ENCODE data around the gene PLD2.

The PLD2 gene

DNA sequence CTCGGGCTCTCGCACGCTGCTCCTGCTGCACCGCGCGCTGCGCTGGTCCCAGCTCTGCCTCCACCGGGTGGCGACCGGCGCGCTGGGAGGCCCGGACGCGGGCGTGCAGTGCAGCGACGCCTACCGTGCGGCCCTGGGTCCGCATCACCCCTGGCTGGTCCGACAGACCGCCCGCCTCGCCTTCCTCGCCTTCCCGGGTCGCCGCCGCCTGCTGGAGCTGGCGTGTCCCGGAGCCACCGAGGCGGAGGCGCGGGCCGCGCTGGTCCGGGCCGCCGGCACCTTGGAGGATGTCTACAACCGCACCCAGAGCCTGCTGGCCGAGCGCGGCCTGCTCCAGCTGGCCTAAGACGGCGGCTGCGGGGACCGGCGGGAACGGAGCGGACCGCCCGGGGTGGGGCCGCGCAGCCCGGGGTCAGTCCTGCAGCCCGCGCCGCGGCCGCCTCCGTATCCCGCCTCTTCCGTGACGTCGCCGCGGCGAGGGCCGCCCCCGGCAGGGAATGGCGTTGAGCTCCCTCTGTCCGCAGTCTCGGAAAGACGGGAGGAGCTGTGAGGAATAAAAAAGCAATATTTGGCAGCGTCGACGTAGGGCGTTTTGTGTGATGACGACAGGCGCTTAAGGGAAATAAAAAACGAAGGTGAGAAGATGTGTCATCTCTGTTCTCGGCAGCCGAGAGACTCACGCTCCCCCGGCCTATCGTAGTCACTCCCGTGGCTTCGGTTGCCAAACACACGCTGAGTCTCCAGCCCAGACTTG lies 16.8 kb upstream of the PLD2 start:
- Histone ChIP-seq H3K9me3 (ENCODE audit: control insufficient read depth in 1 of 2, low read length in 2 of 2) (no peaks in the 10 kb centered on the region), H3K4me3 (ENCODE audit: low read depth in 1 of 2, low read length in 2 of 2) (peak overlapping the region; percentile 73 to 86), H3K9ac (ENCODE audit: low read depth in 1 of 2, low read length in 2 of 2) (peak overlapping the region; percentile 88 to 90), H3K4me1 (ENCODE audit: control insufficient read depth in 1 of 2, insufficient read depth in 2 of 2, low read length in 2 of 2) (peaks cover 21 to 31% of the 10 kb centered on the region in 2 donors), H3K27ac (ENCODE audit: low read depth, low read length) (peak overlapping the region; percentile 92), H3K36me3 (ENCODE audit: control insufficient read depth in 1 of 2, insufficient read depth in 2 of 2, low read length in 2 of 2) (peaks cover 0 to 3% of the 10 kb centered on the region in 2 donors), H3K27me3 (ENCODE audit: control insufficient read depth in 1 of 2, insufficient read depth in 2 of 2, low read length in 2 of 2) (no peaks in the 10 kb centered on the region)

DNA sequence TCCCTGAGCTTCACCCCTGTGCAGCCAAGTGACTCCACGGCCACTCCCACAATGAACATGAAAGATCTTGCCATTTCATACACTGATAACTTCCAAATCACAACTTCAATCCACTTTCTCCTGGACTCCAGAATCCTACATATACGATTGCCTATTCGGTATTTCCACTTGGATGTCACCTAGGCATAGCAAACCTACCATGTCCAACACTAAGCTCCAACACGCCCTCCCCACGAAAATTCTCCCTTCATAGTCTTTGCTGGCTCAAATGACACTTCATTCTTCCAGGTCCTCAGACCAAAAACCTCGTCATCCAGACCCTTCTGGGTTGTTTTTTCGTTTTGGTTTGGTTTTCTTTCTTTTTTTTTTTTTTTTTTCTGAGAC lies 16.3 kb upstream of the PLD2 start:
- H3K27ac ChIP-seq (ENCODE audit: low read depth, low read length) = peak overlapping the region; percentile 92
- H3K9ac ChIP-seq (ENCODE audit: low read depth in 1 of 2, low read length in 2 of 2) = peak overlapping the region; percentile 88 to 90
- no peaks in the 10 kb centered on the region for H3K27me3 ChIP-seq (ENCODE audit: control insufficient read depth in 1 of 2, insufficient read depth in 2 of 2, low read length in 2 of 2)
- H3K4me3 ChIP-seq (ENCODE audit: low read depth in 1 of 2, low read length in 2 of 2) = peak overlapping the region; percentile 73 to 86
- peaks cover 0 to 2% of the 10 kb centered on the region in 2 donors for H3K36me3 ChIP-seq (ENCODE audit: control insufficient read depth in 1 of 2, insufficient read depth in 2 of 2, low read length in 2 of 2)
- no peaks in the 10 kb centered on the region for H3K9me3 ChIP-seq (ENCODE audit: control insufficient read depth in 1 of 2, low read length in 2 of 2)
- peaks cover 20 to 27% of the 10 kb centered on the region in 2 donors for H3K4me1 ChIP-seq (ENCODE audit: control insufficient read depth in 1 of 2, insufficient read depth in 2 of 2, low read length in 2 of 2)

DNA sequence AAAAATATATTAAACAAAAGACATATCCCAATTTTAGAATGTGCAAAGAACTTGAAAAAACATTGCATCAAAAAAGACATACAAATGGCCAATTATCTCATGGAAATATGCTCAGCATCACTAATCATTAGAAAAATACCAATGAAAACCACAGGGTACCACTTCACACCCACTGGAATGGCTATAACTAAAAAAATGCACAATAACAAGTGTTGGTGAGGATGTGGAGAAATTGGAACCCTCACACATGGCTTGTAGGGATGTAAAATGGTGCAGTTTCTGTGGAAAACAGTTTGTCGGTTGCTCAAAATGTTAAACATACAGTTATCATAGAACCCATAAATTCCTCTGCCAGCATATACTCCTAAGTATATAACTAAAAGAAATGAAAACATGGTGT lies 11.8 kb upstream of the PLD2 start:
- H3K4me1 ChIP-seq (ENCODE audit: control insufficient read depth in 1 of 2, insufficient read depth in 2 of 2, low read length in 2 of 2) = peaks cover 13% of the 10 kb centered on the region in 2 donors
- H3K27me3 ChIP-seq (ENCODE audit: control insufficient read depth in 1 of 2, insufficient read depth in 2 of 2, low read length in 2 of 2) = no peaks in the 10 kb centered on the region
- peaks cover 8 to 18% of the 10 kb centered on the region in 2 donors for H3K36me3 ChIP-seq (ENCODE audit: control insufficient read depth in 1 of 2, insufficient read depth in 2 of 2, low read length in 2 of 2)
- no peak overlapping the region for H3K27ac ChIP-seq (ENCODE audit: low read depth, low read length)
- no peaks in the 10 kb centered on the region for H3K9me3 ChIP-seq (ENCODE audit: control insufficient read depth in 1 of 2, low read length in 2 of 2)
- peak overlapping the region; percentile 98 to 100 for H3K4me3 ChIP-seq (ENCODE audit: low read depth in 1 of 2, low read length in 2 of 2)
- no peak overlapping the region for H3K9ac ChIP-seq (ENCODE audit: low read depth in 1 of 2, low read length in 2 of 2)

DNA sequence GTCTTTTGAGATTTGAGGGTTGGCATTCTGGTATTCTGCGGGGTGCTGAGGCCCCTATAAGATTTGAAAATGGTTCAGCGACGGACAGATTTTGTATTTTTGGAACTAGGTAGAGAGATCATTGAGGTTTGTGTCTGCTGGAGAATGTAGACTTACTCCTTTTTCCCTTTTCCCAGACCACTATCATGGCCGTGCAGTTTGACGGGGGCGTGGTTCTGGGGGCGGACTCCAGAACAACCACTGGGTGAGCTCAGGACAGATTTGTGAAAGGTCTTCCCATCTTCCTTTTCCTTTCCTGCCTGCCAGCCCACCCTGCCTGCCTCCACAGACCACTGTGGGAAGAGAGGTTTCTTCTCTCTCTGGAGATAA lies 10.4 kb upstream of the PLD2 start:
- H3K36me3 ChIP-seq (ENCODE audit: control insufficient read depth in 1 of 2, insufficient read depth in 2 of 2, low read length in 2 of 2) = peaks cover 8 to 18% of the 10 kb centered on the region in 2 donors
- no peaks in the 10 kb centered on the region for H3K9me3 ChIP-seq (ENCODE audit: control insufficient read depth in 1 of 2, low read length in 2 of 2)
- no peaks in the 10 kb centered on the region for H3K27me3 ChIP-seq (ENCODE audit: control insufficient read depth in 1 of 2, insufficient read depth in 2 of 2, low read length in 2 of 2)
- peaks cover 9 to 10% of the 10 kb centered on the region in 2 donors for H3K4me1 ChIP-seq (ENCODE audit: control insufficient read depth in 1 of 2, insufficient read depth in 2 of 2, low read length in 2 of 2)
- peak overlapping the region; percentile 98 to 100 for H3K4me3 ChIP-seq (ENCODE audit: low read depth in 1 of 2, low read length in 2 of 2)
- peak overlapping the region; percentile 37 for H3K27ac ChIP-seq (ENCODE audit: low read depth, low read length)
- H3K9ac ChIP-seq (ENCODE audit: low read depth in 1 of 2, low read length in 2 of 2) = peak overlapping the region; percentile 81 to 97

DNA sequence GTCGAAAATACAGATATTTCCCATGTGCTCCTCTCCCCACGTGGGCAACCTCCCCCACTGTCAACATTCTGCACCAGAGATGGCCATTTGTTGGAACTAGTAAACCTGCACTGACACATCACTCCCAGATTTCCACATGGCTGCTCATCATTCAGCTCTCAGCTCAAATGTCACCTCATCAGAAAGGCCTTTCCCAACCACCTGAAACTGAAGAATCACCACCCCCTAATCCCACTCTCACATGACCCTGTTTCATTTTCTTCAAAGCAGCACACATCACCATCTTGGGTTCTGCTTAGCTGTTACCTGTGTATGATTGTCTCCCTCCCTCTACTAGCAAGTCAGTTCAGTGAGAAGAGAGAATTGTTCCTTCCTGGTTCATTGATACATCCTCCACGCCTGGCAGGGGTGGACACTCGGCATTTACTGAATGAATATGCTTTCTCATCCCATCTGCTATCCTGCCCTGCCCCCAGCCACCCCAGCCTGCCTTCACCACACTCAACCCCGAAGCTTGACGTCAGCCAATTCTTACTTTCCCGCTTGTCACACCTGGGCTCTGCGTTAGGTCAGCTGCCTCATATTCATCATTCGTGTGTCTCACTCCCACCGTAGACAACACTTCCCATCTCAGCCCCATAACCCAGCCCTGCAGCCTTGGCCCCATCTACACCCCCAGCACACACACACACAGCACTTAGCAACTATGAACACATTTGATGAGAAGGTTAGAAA lies 6.3 kb upstream of the PLD2 start:
- Histone ChIP-seq H3K9me3 (ENCODE audit: control insufficient read depth in 1 of 2, low read length in 2 of 2) (no peaks in the 10 kb centered on the region), H3K27ac (ENCODE audit: low read depth, low read length) (no peak overlapping the region), H3K4me3 (ENCODE audit: low read depth in 1 of 2, low read length in 2 of 2) (no peak overlapping the region), H3K4me1 (ENCODE audit: control insufficient read depth in 1 of 2, insufficient read depth in 2 of 2, low read length in 2 of 2) (peaks cover 9 to 10% of the 10 kb centered on the region in 2 donors), H3K27me3 (ENCODE audit: control insufficient read depth in 1 of 2, insufficient read depth in 2 of 2, low read length in 2 of 2) (no peaks in the 10 kb centered on the region), H3K36me3 (ENCODE audit: control insufficient read depth in 1 of 2, insufficient read depth in 2 of 2, low read length in 2 of 2) (peaks cover 8 to 18% of the 10 kb centered on the region in 2 donors), H3K9ac (ENCODE audit: low read depth in 1 of 2, low read length in 2 of 2) (no peak overlapping the region)

DNA sequence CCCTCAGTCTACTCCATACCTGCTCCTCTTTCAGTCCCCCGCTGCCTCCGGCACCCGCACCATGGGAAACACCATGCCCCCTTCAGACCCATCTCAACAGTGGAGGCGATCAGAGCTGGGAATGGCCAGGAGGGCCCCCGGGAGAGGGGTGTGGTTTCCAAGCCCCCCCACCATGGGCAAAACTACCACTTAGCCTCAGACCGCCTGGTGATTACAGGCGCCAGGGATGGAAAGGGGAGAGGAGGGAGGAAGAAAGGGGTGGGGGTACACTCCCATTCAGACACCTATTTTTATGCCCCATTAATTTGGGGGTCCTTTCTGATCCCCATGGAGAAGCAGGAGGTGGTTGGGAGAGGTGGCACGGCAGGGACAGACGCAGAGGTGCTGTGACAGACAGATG lies 4.7 kb upstream of the PLD2 start, which contains the start of gene C17orf114:
C17orf114 (minus strand) TSS at position 101 of the 400 bp plus-strand sequence.
- peaks cover 8 to 18% of the 10 kb centered on the region in 2 donors for H3K36me3 ChIP-seq (ENCODE audit: control insufficient read depth in 1 of 2, insufficient read depth in 2 of 2, low read length in 2 of 2)
- H3K4me3 ChIP-seq (ENCODE audit: low read depth in 1 of 2, low read length in 2 of 2) = no peak within 1 kb of the TSS
- no peak within 1 kb of the TSS for H3K9ac ChIP-seq (ENCODE audit: low read depth in 1 of 2, low read length in 2 of 2)
- H3K27ac ChIP-seq (ENCODE audit: low read depth, low read length) = no peak within 1 kb of the TSS
- H3K4me1 ChIP-seq (ENCODE audit: control insufficient read depth in 1 of 2, insufficient read depth in 2 of 2, low read length in 2 of 2) = peaks cover 7 to 8% of the 10 kb centered on the region in 2 donors
- no peaks in the 10 kb centered on the region for H3K9me3 ChIP-seq (ENCODE audit: control insufficient read depth in 1 of 2, low read length in 2 of 2)
- no peaks in the 10 kb centered on the region for H3K27me3 ChIP-seq (ENCODE audit: control insufficient read depth in 1 of 2, insufficient read depth in 2 of 2, low read length in 2 of 2)

DNA sequence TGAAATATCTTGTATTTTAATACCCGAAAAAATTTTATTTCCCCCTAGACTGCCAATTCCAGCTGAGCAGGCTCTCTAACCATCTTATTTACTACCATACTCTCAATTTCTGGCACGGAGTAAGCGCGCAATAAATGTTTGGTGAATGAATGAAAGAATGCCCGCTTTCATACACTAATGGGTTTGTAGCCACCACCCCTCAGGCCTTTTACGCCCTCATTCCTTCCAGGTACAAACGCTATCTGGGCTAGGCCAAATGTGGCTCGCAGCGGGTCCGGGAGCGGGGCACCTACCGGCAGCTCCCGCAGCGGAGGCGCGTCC lies 536 bp upstream of the PLD2 start:
- no peaks in the 10 kb centered on the region for H3K27me3 ChIP-seq (ENCODE audit: control insufficient read depth in 1 of 2, insufficient read depth in 2 of 2, low read length in 2 of 2)

DNA sequence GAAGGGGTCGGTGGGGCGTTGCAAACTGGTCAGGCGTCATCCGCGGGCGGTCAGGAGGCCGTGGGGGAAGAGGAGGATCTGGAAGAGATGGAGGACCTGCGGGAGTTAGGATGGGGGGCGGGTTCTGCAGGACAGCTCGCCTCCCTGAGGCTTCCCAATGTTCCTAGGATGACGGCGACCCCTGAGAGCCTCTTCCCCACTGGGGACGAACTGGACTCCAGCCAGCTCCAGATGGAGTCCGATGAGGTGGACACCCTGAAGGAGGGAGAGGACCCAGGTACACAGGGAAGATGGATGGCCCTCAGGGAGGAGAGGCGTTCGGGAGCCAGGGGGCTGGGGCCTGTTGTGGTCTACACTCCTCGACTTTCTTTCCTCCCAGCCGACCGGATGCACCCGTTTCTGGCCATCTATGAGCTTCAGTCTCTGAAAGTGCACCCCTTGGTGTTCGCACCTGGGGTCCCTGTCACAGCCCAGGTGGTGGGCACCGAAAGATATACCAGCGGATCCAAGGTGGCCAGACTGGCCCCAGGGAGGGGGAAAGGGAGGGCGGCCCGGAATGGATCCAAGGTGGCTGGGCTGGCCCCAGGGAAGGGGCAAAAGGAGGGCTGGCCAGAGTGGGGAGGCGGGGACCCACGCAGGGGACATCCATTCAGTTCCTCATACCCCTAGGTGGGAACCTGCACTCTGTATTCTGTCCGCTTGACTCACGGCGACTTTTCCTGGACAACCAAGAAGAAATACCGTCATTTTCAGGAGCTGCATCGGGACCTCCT lies 839 bp downstream of the PLD2 start:
- Histone ChIP-seq H3K9ac (ENCODE audit: low read depth in 1 of 2, low read length in 2 of 2) (peak overlapping the region; percentile 33 to 54), H3K36me3 (ENCODE audit: control insufficient read depth in 1 of 2, insufficient read depth in 2 of 2, low read length in 2 of 2) (peaks cover 0 to 5% of the 10 kb centered on the region in 2 donors), H3K9me3 (ENCODE audit: control insufficient read depth in 1 of 2, low read length in 2 of 2) (no peaks in the 10 kb centered on the region), H3K4me1 (ENCODE audit: control insufficient read depth in 1 of 2, insufficient read depth in 2 of 2, low read length in 2 of 2) (peaks cover 12 to 17% of the 10 kb centered on the region in 2 donors), H3K27ac (ENCODE audit: low read depth, low read length) (no peak overlapping the region), H3K4me3 (ENCODE audit: low read depth in 1 of 2, low read length in 2 of 2) (peak overlapping the region; percentile 59 to 74), H3K27me3 (ENCODE audit: control insufficient read depth in 1 of 2, insufficient read depth in 2 of 2, low read length in 2 of 2) (no peaks in the 10 kb centered on the region)

More for the DNA sequence above, 536 bp upstream of the PLD2 start:
- Histone ChIP-seq H3K4me3 (ENCODE audit: low read depth in 1 of 2, low read length in 2 of 2) (peak overlapping the region; percentile 71 to 74), H3K9ac (ENCODE audit: low read depth in 1 of 2, low read length in 2 of 2) (peak overlapping the region; percentile 59 to 63), H3K9me3 (ENCODE audit: control insufficient read depth in 1 of 2, low read length in 2 of 2) (no peaks in the 10 kb centered on the region), H3K4me1 (ENCODE audit: control insufficient read depth in 1 of 2, insufficient read depth in 2 of 2, low read length in 2 of 2) (peaks cover 12 to 17% of the 10 kb centered on the region in 2 donors), H3K36me3 (ENCODE audit: control insufficient read depth in 1 of 2, insufficient read depth in 2 of 2, low read length in 2 of 2) (peaks cover 0 to 5% of the 10 kb centered on the region in 2 donors), H3K27ac (ENCODE audit: low read depth, low read length) (no peak overlapping the region)

DNA sequence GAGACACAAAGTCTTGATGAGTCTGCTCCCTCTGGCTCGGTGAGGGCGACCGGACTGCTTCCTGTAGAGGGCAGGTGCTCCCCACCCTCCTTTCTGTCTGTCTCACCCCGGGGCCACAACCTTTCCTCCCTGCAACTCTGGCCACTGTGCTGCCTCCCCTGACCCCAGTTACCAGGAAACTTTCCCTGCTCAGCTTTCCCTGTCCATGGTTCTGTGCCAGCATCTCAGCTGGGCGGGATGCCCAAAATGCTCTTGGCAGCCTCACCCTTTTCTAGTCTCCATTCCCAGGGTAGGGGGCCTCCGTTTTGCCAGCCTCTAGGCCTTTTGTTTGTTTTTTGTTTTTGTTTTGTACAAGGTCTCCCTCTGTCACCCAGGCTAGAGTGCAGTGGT lies 1.4 kb downstream of the PLD2 start:
- H3K27me3 ChIP-seq (ENCODE audit: control insufficient read depth in 1 of 2, insufficient read depth in 2 of 2, low read length in 2 of 2) = no peaks in the 10 kb centered on the region
- H3K4me3 ChIP-seq (ENCODE audit: low read depth in 1 of 2, low read length in 2 of 2) = no peak overlapping the region
- no peak overlapping the region for H3K9ac ChIP-seq (ENCODE audit: low read depth in 1 of 2, low read length in 2 of 2)
- peaks cover 0 to 5% of the 10 kb centered on the region in 2 donors for H3K36me3 ChIP-seq (ENCODE audit: control insufficient read depth in 1 of 2, insufficient read depth in 2 of 2, low read length in 2 of 2)
- H3K9me3 ChIP-seq (ENCODE audit: control insufficient read depth in 1 of 2, low read length in 2 of 2) = no peaks in the 10 kb centered on the region
- peaks cover 12 to 17% of the 10 kb centered on the region in 2 donors for H3K4me1 ChIP-seq (ENCODE audit: control insufficient read depth in 1 of 2, insufficient read depth in 2 of 2, low read length in 2 of 2)
- H3K27ac ChIP-seq (ENCODE audit: low read depth, low read length) = no peak overlapping the region

Data from duodenal mucosa (tissue), 2 donors.